HPDE6-E6E7 (cell line): Measurements from ENCODE around the gene PLXNA1.

ENCODE experiments used
- DNase-seq: peaks from one replicate; pipeline ENCODE4 v3.0.0; 2011; ENCODE audit warnings: missing footprints; ENCODE audit errors: extremely low spot score

PLXNA1 gene

GRCh38 chr3:127018306-127018828 lies 35.5 kb downstream of the PLXNA1 start:
- DNase-seq, result no peak

- peak; percentile 39 for DNase-seq
These were observed 36.5 kb downstream of the PLXNA1 start for GRCh38 chr3:127019449-127019848.

- DNase-seq, result no peak
These were observed 37.6 kb downstream of the PLXNA1 start for GRCh38 chr3:127020543-127020942.

- no peak for DNase-seq
These were observed 39.9 kb downstream of the PLXNA1 start for GRCh38 chr3:127022849-127023248.

- no peak for DNase-seq
These were observed 42.5 kb downstream of the PLXNA1 start for GRCh38 chr3:127025456-127025855.

- DNase-seq, result no peak
These were observed 43.1 kb downstream of the PLXNA1 start for GRCh38 chr3:127026036-127026435.

- no peak for DNase-seq
These were observed 43.7 kb downstream of the PLXNA1 start for GRCh38 chr3:127026661-127027060.

- DNase-seq, result no peak
These were observed 44.3 kb downstream of the PLXNA1 start for GRCh38 chr3:127027061-127027735.

GRCh38 chr3:127027811-127028548 lies 45.1 kb downstream of the PLXNA1 start:
- DNase-seq, result no peak

GRCh38 chr3:127028781-127029657 lies 46.1 kb downstream of the PLXNA1 start:
- no peak for DNase-seq

GRCh38 chr3:127029658-127030507 lies 47.0 kb downstream of the PLXNA1 start:
- no peak for DNase-seq

- no peak for DNase-seq
These were observed 47.8 kb downstream of the PLXNA1 start for GRCh38 chr3:127030508-127031412.

- DNase-seq, result no peak
These were observed 48.5 kb downstream of the PLXNA1 start for GRCh38 chr3:127031413-127031810.

GRCh38 chr3:127031845-127032244 lies 48.9 kb downstream of the PLXNA1 start:
- no peak for DNase-seq

- no peak for DNase-seq
These were observed 49.5 kb downstream of the PLXNA1 start for GRCh38 chr3:127032296-127032990.
